Prostate gland (tissue), 2 donors: Measurements from ENCODE around the gene SNED1. TPM values are rescaled to one million over a fixed set of nuclear protein-coding genes. Genes with fewer than 3 reads are reported as not detected.
A peak's percentile ranks its signal among the peaks of the same experiment; 100 is the strongest.

Experiments
- DNase-seq: peaks from one replicate; pipeline ENCODE4 v3.0.0-alpha.2; 2019; ENCODE audit warnings: low spot score
- H3K27ac ChIP-seq, 2 donors: fragments of 200-600 bp; sonication (generic); 2 replicates each; pipeline ENCODE4 v1.5.1; 2017 to 2019
- H3K27me3 ChIP-seq: fragments of 200-600 bp; sonication (generic); replicated peaks from 2 replicates; pipeline ENCODE4 v1.5.1; 2019; ENCODE audit not compliant: insufficient read depth
- H3K36me3 ChIP-seq, 2 donors: fragments of 200-600 bp; sonication (generic); 1 replicate in 1 of 2; 2 replicates in 1 of 2; pipeline versions ENCODE4 v1.5.1 to v1.8.1; 2017 to 2019
- H3K4me1 ChIP-seq: fragments of 200-600 bp; sonication (generic); replicated peaks from 2 replicates; pipeline ENCODE4 v1.5.1; 2019
- H3K4me3 ChIP-seq, 2 donors: fragments of 200-600 bp; sonication (generic); 2 replicates each; pipeline ENCODE4 v1.5.1; 2017 to 2019
- H3K9me3 ChIP-seq: fragments of 200-600 bp; sonication (generic); 2 replicates; pipeline ENCODE4 v1.5.1; 2017
- POLR2A ChIP-seq: fragments of 450-650 bp; IDR thresholded peaks from one replicate; pipeline ENCODE4 v1.6.1; 2016; ENCODE audit warnings: antibody characterized with exemption, mild to moderate bottlenecking
- POLR2AphosphoS5 ChIP-seq: sonication (generic); formaldehyde crosslinking; IDR thresholded peaks from one replicate; pipeline ENCODE4 v1.6.1; 2017; ENCODE audit warnings: antibody characterized with exemption
- whole genome bisulfite sequencing: methylation state at CpG from one replicate; pipeline ENCODE4 v1.1.5; 2018; 5-methylcytosine and 5-hydroxymethylcytosine counted together
- intact Hi-C: fragments of 100-400 bp; cut with DNase I; formaldehyde crosslinking; loops from one replicate; pipeline ENCODE4 v1.14.2; 2022
- total RNA-seq, 2 donors: library from RNA; depleted of rRNA; stranded (reverse); fragments of >200 nt; gene quantifications; one replicate each; pipeline ENCODE4 v1.1.0, GENCODE V29; 2016
- TF ChIP-seq, protein P1 (sequence below), 4 experiments: fragments of 200-600 bp in 2 of 4; fragments of 450-650 bp in 2 of 4; sonication (generic) in 2 of 4; IDR thresholded peaks; 1 replicate in 3 of 4; 2 replicates in 1 of 4; pipeline ENCODE4 v1.5.1; 2016 to 2019; ENCODE audit warnings: antibody characterized with exemption in 4 of 4, mild to moderate bottlenecking in 2 of 4, moderate library complexity in 2 of 4

The SNED1 gene
- total RNA-seq, 2 donors from 2014 or later: 32.0 to 115 TPM

DNA sequence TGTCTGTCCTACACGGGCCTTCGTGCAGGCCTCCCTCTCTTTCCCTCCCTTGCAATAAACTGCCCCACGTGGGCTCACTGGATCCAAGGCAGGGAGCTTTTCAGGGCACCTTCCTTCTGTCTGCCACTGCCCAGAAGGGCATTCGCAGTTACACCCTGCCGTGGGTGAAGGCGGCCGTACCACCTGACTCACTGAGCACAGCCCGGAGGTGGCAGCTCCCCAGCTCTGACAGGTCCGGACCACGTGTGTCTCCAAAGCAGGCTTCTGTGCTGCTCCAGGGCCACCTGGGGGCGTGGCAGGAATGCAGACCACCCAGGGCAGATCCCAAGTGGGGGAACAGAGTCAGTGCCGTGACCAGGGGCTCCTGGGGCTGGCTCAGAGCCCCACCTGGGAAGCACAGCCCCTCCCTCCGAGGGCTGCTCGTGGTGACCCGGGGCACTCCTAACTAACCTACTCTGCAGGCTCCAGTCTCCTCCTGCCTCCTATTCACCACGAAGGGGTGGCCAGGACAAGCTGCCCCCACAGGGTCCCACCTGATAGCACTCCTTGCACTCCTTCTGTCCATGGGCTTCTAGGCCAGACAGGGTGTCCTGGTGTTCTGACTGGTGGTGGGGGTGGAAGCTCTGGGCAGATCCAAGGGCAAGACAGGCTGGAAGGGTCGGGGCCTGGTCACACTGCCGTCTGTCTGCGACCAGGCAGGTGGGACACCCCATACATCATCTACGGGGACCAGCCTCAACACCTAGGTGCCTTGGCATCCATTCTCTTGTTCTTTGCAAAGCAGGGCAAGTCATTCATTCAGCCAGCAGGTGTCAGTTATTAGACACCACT lies 9.7 kb downstream of the SNED1 start:
- no peaks in the 10 kb centered on the region for H3K27me3 ChIP-seq
- intact Hi-C loops: no loop called here
- WGBS: 72% methylated on average over 20 of the region's 20 CpGs
- H3K27ac ChIP-seq: no peak overlapping the region
- DNase-seq: peak; percentile 22
- no peak overlapping the region for H3K4me3 ChIP-seq
- H3K36me3 ChIP-seq: no peaks in the 10 kb centered on the region
- H3K9me3 ChIP-seq: no peaks in the 10 kb centered on the region
- peaks cover 21% of the 10 kb centered on the region for H3K4me1 ChIP-seq
- TF ChIP-seq, protein P1, sequence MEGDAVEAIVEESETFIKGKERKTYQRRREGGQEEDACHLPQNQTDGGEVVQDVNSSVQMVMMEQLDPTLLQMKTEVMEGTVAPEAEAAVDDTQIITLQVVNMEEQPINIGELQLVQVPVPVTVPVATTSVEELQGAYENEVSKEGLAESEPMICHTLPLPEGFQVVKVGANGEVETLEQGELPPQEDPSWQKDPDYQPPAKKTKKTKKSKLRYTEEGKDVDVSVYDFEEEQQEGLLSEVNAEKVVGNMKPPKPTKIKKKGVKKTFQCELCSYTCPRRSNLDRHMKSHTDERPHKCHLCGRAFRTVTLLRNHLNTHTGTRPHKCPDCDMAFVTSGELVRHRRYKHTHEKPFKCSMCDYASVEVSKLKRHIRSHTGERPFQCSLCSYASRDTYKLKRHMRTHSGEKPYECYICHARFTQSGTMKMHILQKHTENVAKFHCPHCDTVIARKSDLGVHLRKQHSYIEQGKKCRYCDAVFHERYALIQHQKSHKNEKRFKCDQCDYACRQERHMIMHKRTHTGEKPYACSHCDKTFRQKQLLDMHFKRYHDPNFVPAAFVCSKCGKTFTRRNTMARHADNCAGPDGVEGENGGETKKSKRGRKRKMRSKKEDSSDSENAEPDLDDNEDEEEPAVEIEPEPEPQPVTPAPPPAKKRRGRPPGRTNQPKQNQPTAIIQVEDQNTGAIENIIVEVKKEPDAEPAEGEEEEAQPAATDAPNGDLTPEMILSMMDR (IDR thresholded peaks at IDR 0.05): no peak
- no peak for TF ChIP-seq POLR2A
- no peak for TF ChIP-seq POLR2AphosphoS5

DNA sequence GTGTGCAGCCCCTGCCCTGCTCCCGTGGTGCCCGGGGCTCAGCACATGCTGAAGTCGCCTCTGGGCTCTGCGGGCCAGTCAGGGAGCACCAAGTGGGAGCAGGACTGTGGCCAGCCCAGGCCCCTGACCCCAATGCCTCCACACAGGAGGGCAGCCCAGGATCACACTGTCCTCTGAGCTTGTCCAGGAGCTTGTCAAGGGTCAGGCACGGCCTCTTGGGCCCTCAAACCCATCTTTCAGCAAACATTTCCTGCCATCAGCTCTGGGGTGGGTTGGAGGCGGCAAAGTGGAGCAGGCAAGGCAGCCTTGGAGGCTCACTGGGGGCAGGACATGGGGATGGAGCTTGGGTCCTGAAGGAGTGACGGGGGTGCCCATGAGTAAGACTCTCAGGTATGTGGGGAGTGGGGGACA lies 10.3 kb downstream of the SNED1 start:
- DNase-seq: peak; percentile 3

DNA sequence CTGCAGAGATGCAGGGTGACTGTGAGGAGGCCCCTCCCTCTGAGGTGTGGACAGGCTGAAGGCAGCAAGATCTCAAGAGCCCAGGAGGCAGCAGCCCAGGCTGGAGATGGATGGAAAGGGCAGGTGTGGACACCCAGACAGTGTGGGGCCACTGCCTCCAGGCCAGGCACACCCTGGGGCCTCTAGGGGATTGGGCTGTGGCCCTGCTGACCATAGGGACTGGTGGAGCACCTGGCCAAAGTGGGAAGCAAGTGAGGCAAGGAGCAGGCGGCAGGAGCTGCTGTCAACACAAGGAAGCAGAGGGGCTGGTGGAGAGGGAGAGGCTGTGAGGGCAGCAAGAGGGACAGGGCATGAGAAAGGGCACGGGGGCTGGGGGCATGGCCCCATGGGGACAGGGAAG lies 10.8 kb downstream of the SNED1 start:
- Histone ChIP-seq H3K27ac (peak overlapping the region; percentile 78 to 79), H3K4me3 (peak overlapping the region in 1 of 2 donors; percentile 19), H3K9me3 (no peaks in the 10 kb centered on the region), H3K4me1 (peaks cover 21% of the 10 kb centered on the region), H3K27me3 (no peaks in the 10 kb centered on the region), H3K36me3 (no peaks in the 10 kb centered on the region)
- peak; percentile 6 for DNase-seq
- WGBS: 95% methylated on average over 2 of the region's 2 CpGs
- intact Hi-C loops: no loop called here
- no peak for TF ChIP-seq POLR2AphosphoS5
- TF ChIP-seq, protein P1 (IDR thresholded peaks at IDR 0.05): no peak
- no peak for TF ChIP-seq POLR2A

More for the DNA sequence above, 10.3 kb downstream of the SNED1 start:
- H3K4me3 ChIP-seq: no peak overlapping the region
- no peaks in the 10 kb centered on the region for H3K36me3 ChIP-seq
- no peaks in the 10 kb centered on the region for H3K9me3 ChIP-seq
- TF ChIP-seq POLR2A (no peak), POLR2AphosphoS5 (no peak)
- TF ChIP-seq, protein P1 (IDR thresholded peaks at IDR 0.05): no peak
- no peaks in the 10 kb centered on the region for H3K27me3 ChIP-seq
- 73% methylated on average over 3 of the region's 7 CpGs for WGBS
- H3K27ac ChIP-seq: no peak overlapping the region
- H3K4me1 ChIP-seq: peaks cover 21% of the 10 kb centered on the region
- intact Hi-C loops: no loop called here

DNA sequence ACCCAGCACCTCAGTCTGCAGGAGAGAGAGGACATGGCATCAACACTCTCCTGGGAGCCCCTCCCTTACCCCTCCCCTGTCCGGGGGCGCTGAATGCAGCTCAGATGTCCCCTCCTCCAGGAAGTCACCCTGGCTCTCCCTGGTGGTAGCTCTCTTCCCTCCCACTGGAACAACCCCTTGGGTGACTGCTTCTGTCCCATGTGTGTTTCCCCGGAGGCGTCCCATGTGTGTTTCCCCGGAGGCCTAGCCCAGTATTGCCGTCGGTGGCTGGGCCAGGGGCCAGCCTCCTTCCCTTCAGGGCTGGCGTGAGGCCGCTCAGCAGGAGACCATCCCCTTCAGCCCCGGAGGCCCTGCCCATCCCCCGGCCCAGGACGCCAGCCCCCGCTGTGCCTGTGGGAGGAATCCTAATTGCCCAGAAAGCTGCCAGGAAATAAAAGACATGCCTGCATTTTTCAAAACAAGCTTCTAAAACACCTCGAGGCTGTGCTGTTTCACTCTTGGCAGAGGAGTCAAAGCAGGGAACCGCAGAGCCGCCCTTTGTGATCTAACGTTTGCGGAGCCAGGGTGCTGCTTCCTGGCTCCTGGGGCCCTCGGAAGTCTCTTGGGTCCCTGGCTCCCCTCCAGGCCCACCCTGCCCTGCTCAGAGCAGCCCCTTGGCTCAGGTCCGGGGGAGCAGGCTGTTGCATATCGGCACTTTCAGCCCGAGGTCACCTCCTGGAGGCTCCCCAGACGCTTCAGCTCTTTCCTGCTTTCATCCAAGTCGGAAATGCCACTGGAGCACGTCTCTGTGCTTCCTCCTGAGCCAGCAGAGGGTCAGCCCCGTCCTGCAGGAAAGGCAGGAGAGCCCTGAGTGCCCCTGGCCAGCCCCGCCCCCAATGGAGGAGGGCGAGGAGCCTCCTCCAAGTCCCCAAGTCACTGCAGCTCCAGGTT lies 11.4 kb downstream of the SNED1 start:
- Histone ChIP-seq H3K36me3 (no peaks in the 10 kb centered on the region), H3K4me3 (peak overlapping the region; percentile 1 to 19), H3K27me3 (no peaks in the 10 kb centered on the region), H3K9me3 (no peaks in the 10 kb centered on the region), H3K27ac (peak overlapping the region; percentile 78 to 79), H3K4me1 (peaks cover 27% of the 10 kb centered on the region)
- intact Hi-C loops: no loop called here
- TF ChIP-seq POLR2AphosphoS5 (peak; percentile 65), POLR2A (no peak)
- TF ChIP-seq, protein P1 (IDR thresholded peaks at IDR 0.05): peak in 2 of 4 experiments; percentile 5 to 16
- peak; percentile 69 for DNase-seq
- WGBS: 5% methylated on average over 26 of the region's 28 CpGs
